Neural progenitor cell (in vitro differentiated cells): ENCODE measurements around the gene SRPX2.

Source experiments
- CTCF ChIP-seq: fragments of 200-600 bp; sonication (generic); IDR thresholded peaks from 2 replicates; pipeline ENCODE4 v1.5.1; 2017; ENCODE audit warnings: antibody characterized with exemption, mild to moderate bottlenecking
- EZH2 ChIP-seq: fragments of 200-600 bp; sonication (generic); IDR thresholded peaks from 2 replicates; pipeline ENCODE4 v1.6.1; 2017; ENCODE audit warnings: antibody characterized with exemption, mild to moderate bottlenecking, moderate library complexity

GRCh38 chrX:100606753-100607152 is 37.2 kb upstream of the SRPX2 start:
- TF ChIP-seq CTCF (no peak), EZH2 (no peak)
